Lower leg skin (tissue), 4 donors: ENCODE data around the gene RRAD. TPM values are rescaled to one million over a fixed set of nuclear protein-coding genes. Genes with fewer than 3 reads are reported as not detected.

Experiments
- DNase-seq, 2 donors: peaks; one replicate each; pipeline ENCODE4 v3.0.0-alpha.2; 2019; ENCODE audit warnings: low spot score in 2 of 2
- H3K4me3 ChIP-seq: fragments of 200-600 bp; sonication (generic); 2 replicates; pipeline ENCODE4 v1.5.1; 2017; ENCODE audit warnings: mild to moderate bottlenecking, low read depth; ENCODE audit not compliant: poor library complexity, severe bottlenecking
- POLR2A ChIP-seq, 2 donors: fragments of 450-650 bp; IDR thresholded peaks; one replicate each; pipeline ENCODE4 v1.6.1; 2016 to 2017; ENCODE audit warnings: antibody characterized with exemption in 2 of 2, mild to moderate bottlenecking in 1 of 2, moderate library complexity in 1 of 2
- WGBS, 2 donors: methylation state at CpG; one replicate each; pipeline ENCODE4 v1.1.5; 2018; 5-methylcytosine and 5-hydroxymethylcytosine counted together
- intact Hi-C: fragments of 100-400 bp; cut with DNase I; formaldehyde crosslinking; loops from one replicate; pipeline ENCODE4 v1.15.0; 2023; ENCODE audit warnings: low total_unique reads
- total RNA-seq, 4 donors: library from RNA; depleted of rRNA; stranded (reverse); fragments of >200 nt; gene quantifications; one replicate each; pipeline ENCODE4 v1.1.0, GENCODE V29; 2016
- TF ChIP-seq, protein P1 (sequence below), 3 donors: fragments of 450-650 bp; IDR thresholded peaks; one replicate each; pipeline ENCODE4 v1.5.1; 2016; ENCODE audit warnings: antibody characterized with exemption in 3 of 3, mild to moderate bottlenecking in 3 of 3, moderate library complexity in 2 of 3

The RRAD gene
- total RNA-seq, 4 donors from 2014 or later: 5.9 to 34.3 (median 17.4) TPM

- no peak overlapping the region for H3K4me3 ChIP-seq
- TF ChIP-seq POLR2A (IDR thresholded peaks at IDR 0.05): no peak
- TF ChIP-seq, protein P1, sequence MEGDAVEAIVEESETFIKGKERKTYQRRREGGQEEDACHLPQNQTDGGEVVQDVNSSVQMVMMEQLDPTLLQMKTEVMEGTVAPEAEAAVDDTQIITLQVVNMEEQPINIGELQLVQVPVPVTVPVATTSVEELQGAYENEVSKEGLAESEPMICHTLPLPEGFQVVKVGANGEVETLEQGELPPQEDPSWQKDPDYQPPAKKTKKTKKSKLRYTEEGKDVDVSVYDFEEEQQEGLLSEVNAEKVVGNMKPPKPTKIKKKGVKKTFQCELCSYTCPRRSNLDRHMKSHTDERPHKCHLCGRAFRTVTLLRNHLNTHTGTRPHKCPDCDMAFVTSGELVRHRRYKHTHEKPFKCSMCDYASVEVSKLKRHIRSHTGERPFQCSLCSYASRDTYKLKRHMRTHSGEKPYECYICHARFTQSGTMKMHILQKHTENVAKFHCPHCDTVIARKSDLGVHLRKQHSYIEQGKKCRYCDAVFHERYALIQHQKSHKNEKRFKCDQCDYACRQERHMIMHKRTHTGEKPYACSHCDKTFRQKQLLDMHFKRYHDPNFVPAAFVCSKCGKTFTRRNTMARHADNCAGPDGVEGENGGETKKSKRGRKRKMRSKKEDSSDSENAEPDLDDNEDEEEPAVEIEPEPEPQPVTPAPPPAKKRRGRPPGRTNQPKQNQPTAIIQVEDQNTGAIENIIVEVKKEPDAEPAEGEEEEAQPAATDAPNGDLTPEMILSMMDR (IDR thresholded peaks at IDR 0.05): no peak
- WGBS, 2 donors: 75 to 84% methylated on average over 36 to 41 of the region's 42 CpGs
- intact Hi-C loops: no loop called here
- no peak for DNase-seq
These were observed 3.4 kb downstream of the RRAD start for GRCh38 chr16:66921729-66922450.

DNA sequence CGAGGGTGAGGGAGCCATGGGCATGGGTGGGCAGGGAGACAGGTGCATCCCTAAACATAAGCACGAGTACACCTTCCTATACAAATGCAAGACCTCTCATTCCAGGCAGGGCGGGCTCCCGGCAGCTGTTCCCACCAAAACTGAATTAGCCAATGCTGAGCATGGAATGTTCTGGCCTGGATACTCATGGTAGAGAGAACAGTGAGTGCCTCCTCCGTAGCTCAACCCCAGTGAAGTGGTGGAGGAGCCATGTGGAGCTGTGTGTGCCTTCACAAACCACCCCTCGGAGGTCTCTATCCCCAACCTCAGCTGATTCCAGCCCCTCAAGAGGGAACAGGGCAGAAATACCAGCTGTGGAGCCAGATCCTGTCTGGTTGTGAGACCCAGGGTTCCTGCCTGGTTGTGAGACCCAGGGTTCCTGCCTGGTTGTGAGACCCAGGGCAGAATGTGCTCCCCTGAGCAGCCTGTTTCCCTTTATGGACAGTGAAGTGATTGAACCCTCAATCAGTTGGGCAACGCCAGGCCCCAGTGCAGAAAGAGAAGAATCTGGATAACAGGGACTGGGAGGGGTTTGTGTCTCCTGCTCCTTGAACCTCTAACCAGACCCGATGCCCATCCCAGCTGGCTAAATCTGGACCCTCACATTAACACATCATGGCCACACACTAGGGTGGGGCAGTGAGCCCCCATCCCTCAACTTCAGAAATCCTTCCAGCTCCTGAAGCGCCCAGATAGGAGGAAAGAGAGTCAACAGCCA lies 4.2 kb downstream of the RRAD start:
- TF ChIP-seq, protein P1 (IDR thresholded peaks at IDR 0.05): no peak
- TF ChIP-seq POLR2A (IDR thresholded peaks at IDR 0.05): no peak
- intact Hi-C loops: no loop called here
- WGBS, 2 donors: 77 to 81% methylated on average over 8 to 9 of the region's 9 CpGs
- H3K4me3 ChIP-seq: no peak overlapping the region
- no peak for DNase-seq

DNA sequence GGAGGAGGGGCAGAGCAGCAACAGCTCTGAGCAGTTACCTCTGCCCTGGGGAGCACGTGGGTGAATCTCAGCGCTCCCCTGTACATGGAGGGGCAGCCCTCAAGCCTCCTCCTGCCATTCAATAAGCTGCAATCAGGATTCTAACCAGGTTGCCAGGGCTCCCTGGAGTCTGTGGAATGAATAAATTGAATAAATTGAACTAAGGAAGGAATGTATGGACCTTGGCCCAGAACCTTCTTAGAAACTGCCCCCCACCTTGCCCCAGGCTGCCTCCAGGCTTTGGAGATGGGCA lies 5.1 kb downstream of the RRAD start:
- no peak overlapping the region for H3K4me3 ChIP-seq
- TF ChIP-seq POLR2A (IDR thresholded peaks at IDR 0.05): no peak
- TF ChIP-seq, protein P1 (IDR thresholded peaks at IDR 0.05): no peak
- intact Hi-C loops: no loop called here
- no peak for DNase-seq
- 57 to 63% methylated on average over 2 of the region's 2 CpGs for WGBS, 2 donors

GRCh38 chr16:66919569-66920298 lies 5.6 kb downstream of the RRAD start:
- H3K4me3 ChIP-seq: no peak overlapping the region
- TF ChIP-seq POLR2A (IDR thresholded peaks at IDR 0.05): no peak
- TF ChIP-seq, protein P1 (IDR thresholded peaks at IDR 0.05): no peak
- 53 to 71% methylated on average over 5 of the region's 5 CpGs for WGBS, 2 donors
- intact Hi-C loops: no loop called here
- DNase-seq: no peak

- WGBS, 2 donors: 74 to 86% methylated on average over 6 to 7 of the region's 7 CpGs
- TF ChIP-seq POLR2A (IDR thresholded peaks at IDR 0.05): no peak
- TF ChIP-seq, protein P1 (IDR thresholded peaks at IDR 0.05): no peak
- no peak within 1 kb of the TSS for H3K4me3 ChIP-seq
- no peak for DNase-seq
- intact Hi-C loops: no loop called here
These were observed 6.3 kb downstream of the RRAD start, which contains the start of gene CDH16 for GRCh38 chr16:66918803-66919568. TSS of gene CDH16 (minus strand) at chr16:66918885. CDS start at chr16:66918065, 820 bp downstream.
